ENCODE data around the gene CDHR3. TPM values are rescaled to one million over a fixed set of nuclear protein-coding genes. Genes with fewer than 3 reads are reported as not detected.
"Not testable (repeated sequence)": the region's sequence is repeated elsewhere in the genome, so short reads cannot be mapped to it uniquely, and the experiment has no call there.

The CDHR3 gene
- total RNA-seq, 1 donor from 2014 or later: 2.3 TPM

DNA sequence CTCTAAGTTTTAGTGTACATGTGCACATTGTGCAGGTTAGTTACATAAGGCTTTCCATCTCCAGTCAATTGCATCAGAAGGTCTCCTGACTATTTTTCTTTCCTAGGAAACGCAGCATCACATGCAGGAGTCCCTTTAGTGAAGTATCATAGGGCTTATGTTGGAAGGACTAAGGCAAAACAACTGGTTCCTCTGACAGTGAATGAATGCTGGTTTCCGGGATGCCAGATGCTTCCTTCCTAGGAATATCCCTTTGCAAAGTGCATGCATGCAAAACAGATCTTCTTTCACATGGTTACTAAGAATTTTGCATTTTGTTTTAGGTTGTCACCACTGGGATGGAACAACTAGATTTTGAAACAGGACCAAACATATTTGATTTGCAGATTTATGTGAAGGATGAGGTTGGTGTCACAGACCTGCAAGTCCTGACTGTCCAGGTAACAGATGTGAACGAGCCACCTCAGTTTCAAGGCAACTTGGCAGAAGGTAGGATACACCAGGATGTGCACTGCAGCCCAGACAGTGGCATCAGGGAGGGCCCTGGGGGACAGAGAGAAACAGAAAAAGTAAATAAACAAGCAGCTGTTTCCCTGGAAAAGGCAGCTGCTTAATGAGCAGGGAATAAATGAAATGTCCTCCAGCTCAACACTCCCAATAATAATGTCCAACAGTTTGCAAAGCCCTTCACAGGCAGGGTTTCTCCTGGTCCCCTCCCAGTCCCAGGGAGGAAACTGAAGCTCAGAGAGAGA lies 17.8 kb downstream of the CDHR3 start:
- no peak overlapping the region for H3K27ac Mint-ChIP-seq (ENCODE audit: unreplicated experiment)
- H3K27me3 Mint-ChIP-seq (ENCODE audit: unreplicated experiment): peaks cover 44% of the 10 kb centered on the region
- H3K4me3 Mint-ChIP-seq (ENCODE audit: unreplicated experiment): no peak overlapping the region
- DNase-seq (ENCODE audit: extremely low spot score, unreplicated experiment): no peak
- H3K9me3 Mint-ChIP-seq (ENCODE audit: unreplicated experiment): no peaks in the 10 kb centered on the region
- H3K36me3 Mint-ChIP-seq (ENCODE audit: unreplicated experiment): no peaks in the 10 kb centered on the region
- no peak for TF ChIP-seq CTCF (IDR thresholded peaks at IDR 0.05)
- H3K4me1 Mint-ChIP-seq (ENCODE audit: unreplicated experiment): peaks cover 5% of the 10 kb centered on the region

- Mint-ChIP-seq H3K27me3 (ENCODE audit: unreplicated experiment) (peaks cover 50% of the 10 kb centered on the region), H3K36me3 (ENCODE audit: unreplicated experiment) (no peaks in the 10 kb centered on the region), H3K9me3 (ENCODE audit: unreplicated experiment) (no peaks in the 10 kb centered on the region), H3K4me3 (ENCODE audit: unreplicated experiment) (no peak overlapping the region), H3K4me1 (ENCODE audit: unreplicated experiment) (peaks cover 6% of the 10 kb centered on the region), H3K27ac (ENCODE audit: unreplicated experiment) (no peak overlapping the region)
- no peak for TF ChIP-seq CTCF (IDR thresholded peaks at IDR 0.05)
- DNase-seq (ENCODE audit: extremely low spot score, unreplicated experiment): no peak
Measured at GRCh38 chr7:105982388-105982787, 19.3 kb downstream of the CDHR3 start.

- DNase-seq (ENCODE audit: extremely low spot score, unreplicated experiment); H3K27ac Mint-ChIP-seq (ENCODE audit: unreplicated experiment); H3K36me3 Mint-ChIP-seq (ENCODE audit: unreplicated experiment); H3K4me3 Mint-ChIP-seq (ENCODE audit: unreplicated experiment); H3K9me3 Mint-ChIP-seq (ENCODE audit: unreplicated experiment): not testable (repeated sequence)
- Mint-ChIP-seq H3K27me3 (ENCODE audit: unreplicated experiment) (peaks cover 54% of the 10 kb centered on the region), H3K4me1 (ENCODE audit: unreplicated experiment) (peaks cover 12% of the 10 kb centered on the region)
Measured at GRCh38 chr7:105984808-105985207, 21.7 kb downstream of the CDHR3 start.

- TF ChIP-seq CTCF (IDR thresholded peaks at IDR 0.05): no peak
- no peak overlapping the region for H3K27ac Mint-ChIP-seq (ENCODE audit: unreplicated experiment)
- H3K27me3 Mint-ChIP-seq (ENCODE audit: unreplicated experiment): peaks cover 57% of the 10 kb centered on the region
- H3K9me3 Mint-ChIP-seq (ENCODE audit: unreplicated experiment): no peaks in the 10 kb centered on the region
- no peak for DNase-seq (ENCODE audit: extremely low spot score, unreplicated experiment)
- H3K4me1 Mint-ChIP-seq (ENCODE audit: unreplicated experiment): peaks cover 12% of the 10 kb centered on the region
- no peak overlapping the region for H3K4me3 Mint-ChIP-seq (ENCODE audit: unreplicated experiment)
- H3K36me3 Mint-ChIP-seq (ENCODE audit: unreplicated experiment): no peaks in the 10 kb centered on the region
Measured at GRCh38 chr7:105985229-105985628, 22.2 kb downstream of the CDHR3 start.

DNA sequence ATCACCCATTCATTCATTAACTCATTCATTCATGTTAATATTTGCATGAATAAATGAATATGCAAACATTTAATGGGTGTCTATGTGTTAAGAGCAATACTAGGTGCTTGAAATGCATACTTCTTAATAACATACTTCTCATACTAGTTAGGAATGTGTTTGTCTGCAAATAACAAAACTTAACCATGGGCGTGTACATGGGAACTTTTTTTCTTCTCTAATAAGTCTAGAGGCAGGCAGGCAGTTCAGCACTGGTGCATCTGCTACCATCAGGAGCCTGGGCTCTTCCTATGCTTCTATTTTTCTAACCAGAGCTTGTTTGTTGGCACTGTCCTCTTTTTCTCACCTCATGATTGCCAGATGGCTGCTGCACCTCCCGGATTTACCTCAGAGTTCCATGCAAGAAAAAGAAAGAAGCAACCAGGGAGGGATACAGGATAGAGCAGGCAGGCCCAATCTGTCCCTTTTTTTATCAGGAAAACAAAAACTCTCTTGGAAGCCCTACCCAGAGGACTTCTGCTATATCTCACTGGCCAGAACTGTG lies 22.7 kb downstream of the CDHR3 start:
- Mint-ChIP-seq H3K4me3 (ENCODE audit: unreplicated experiment) (no peak overlapping the region), H3K9me3 (ENCODE audit: unreplicated experiment) (no peaks in the 10 kb centered on the region), H3K36me3 (ENCODE audit: unreplicated experiment) (no peaks in the 10 kb centered on the region), H3K27me3 (ENCODE audit: unreplicated experiment) (peaks cover 55% of the 10 kb centered on the region), H3K4me1 (ENCODE audit: unreplicated experiment) (peaks cover 12% of the 10 kb centered on the region), H3K27ac (ENCODE audit: unreplicated experiment) (no peak overlapping the region)
- no peak for DNase-seq (ENCODE audit: extremely low spot score, unreplicated experiment)
- no peak for TF ChIP-seq CTCF (IDR thresholded peaks at IDR 0.05)
